RWPE2 (cell line): Measurements from ENCODE around the gene EEF1AKMT3.
A peak's percentile ranks its signal among the peaks of the same experiment; 100 is the strongest.

Experiments used
- ATAC-seq: fragments of 200-7000 bp; cut with Tn5 transposase; 3 replicates; pipeline ENCODE4 v1.9.1; 2021; ENCODE audit warnings: low read depth
- DNase-seq: peaks from one replicate; pipeline ENCODE4 v3.0.0-alpha.2; 2020; ENCODE audit warnings: low spot score
- H3K27ac ChIP-seq: fragments of 450-650 bp; 2 replicates; pipeline ENCODE4 v1.5.1; 2017; ENCODE audit warnings: mild to moderate bottlenecking; ENCODE audit not compliant: poor library complexity, severe bottlenecking
- H3K27me3 ChIP-seq: fragments of 250-450 bp; sonication (Bioruptor Pico); 2 replicates; pipeline ENCODE4 v1.5.1; 2021; ENCODE audit warnings: mild to moderate bottlenecking, moderate library complexity; ENCODE audit not compliant: insufficient read depth, poor library complexity, severe bottlenecking
- H3K36me3 ChIP-seq: fragments of 250-450 bp; sonication (Bioruptor Pico); 2 replicates; pipeline ENCODE4 v1.5.1; 2020; ENCODE audit warnings: low read depth, mild to moderate bottlenecking, moderate library complexity
- H3K4me1 ChIP-seq: fragments of 250-450 bp; sonication (Bioruptor Pico); 2 replicates; pipeline ENCODE4 v1.5.1; 2021; ENCODE audit warnings: mild to moderate bottlenecking, moderate library complexity; ENCODE audit not compliant: insufficient read depth, poor library complexity, severe bottlenecking
- H3K4me3 ChIP-seq: fragments of 250-450 bp; sonication (Bioruptor Pico); 2 replicates; pipeline ENCODE4 v1.5.1; 2021; ENCODE audit warnings: mild to moderate bottlenecking, moderate library complexity; ENCODE audit not compliant: severe bottlenecking
- H3K9me3 ChIP-seq: fragments of 250-450 bp; sonication (Bioruptor Pico); 2 replicates; pipeline ENCODE4 v1.5.1; 2021; ENCODE audit warnings: mild to moderate bottlenecking, moderate library complexity; ENCODE audit not compliant: severe bottlenecking
- TF ChIP-seq, protein P1 (sequence below): fragments of 450-650 bp; IDR thresholded peaks from one replicate; pipeline ENCODE4 v1.5.1; 2017; ENCODE audit warnings: mild to moderate bottlenecking, moderate library complexity; ENCODE audit not compliant: poor library complexity, severe bottlenecking

The EEF1AKMT3 gene

GRCh38 chr12:57745485-57745881, 26.9 kb upstream of the EEF1AKMT3 start:
- Histone ChIP-seq H3K27me3 (peaks cover under 1% of the 10 kb centered on the region), H3K4me1 (peaks cover 9% of the 10 kb centered on the region), H3K9me3 (no peaks in the 10 kb centered on the region), H3K4me3 (peak overlapping the region; percentile 74), H3K36me3 (peaks cover 43% of the 10 kb centered on the region), H3K27ac (peak overlapping the region; percentile 80)
- ATAC-seq (peak; percentile 8; the same call in 1 of the 3 replicates), DNase-seq (no peak)
- TF ChIP-seq, protein P1, sequence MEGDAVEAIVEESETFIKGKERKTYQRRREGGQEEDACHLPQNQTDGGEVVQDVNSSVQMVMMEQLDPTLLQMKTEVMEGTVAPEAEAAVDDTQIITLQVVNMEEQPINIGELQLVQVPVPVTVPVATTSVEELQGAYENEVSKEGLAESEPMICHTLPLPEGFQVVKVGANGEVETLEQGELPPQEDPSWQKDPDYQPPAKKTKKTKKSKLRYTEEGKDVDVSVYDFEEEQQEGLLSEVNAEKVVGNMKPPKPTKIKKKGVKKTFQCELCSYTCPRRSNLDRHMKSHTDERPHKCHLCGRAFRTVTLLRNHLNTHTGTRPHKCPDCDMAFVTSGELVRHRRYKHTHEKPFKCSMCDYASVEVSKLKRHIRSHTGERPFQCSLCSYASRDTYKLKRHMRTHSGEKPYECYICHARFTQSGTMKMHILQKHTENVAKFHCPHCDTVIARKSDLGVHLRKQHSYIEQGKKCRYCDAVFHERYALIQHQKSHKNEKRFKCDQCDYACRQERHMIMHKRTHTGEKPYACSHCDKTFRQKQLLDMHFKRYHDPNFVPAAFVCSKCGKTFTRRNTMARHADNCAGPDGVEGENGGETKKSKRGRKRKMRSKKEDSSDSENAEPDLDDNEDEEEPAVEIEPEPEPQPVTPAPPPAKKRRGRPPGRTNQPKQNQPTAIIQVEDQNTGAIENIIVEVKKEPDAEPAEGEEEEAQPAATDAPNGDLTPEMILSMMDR = no peak

DNA sequence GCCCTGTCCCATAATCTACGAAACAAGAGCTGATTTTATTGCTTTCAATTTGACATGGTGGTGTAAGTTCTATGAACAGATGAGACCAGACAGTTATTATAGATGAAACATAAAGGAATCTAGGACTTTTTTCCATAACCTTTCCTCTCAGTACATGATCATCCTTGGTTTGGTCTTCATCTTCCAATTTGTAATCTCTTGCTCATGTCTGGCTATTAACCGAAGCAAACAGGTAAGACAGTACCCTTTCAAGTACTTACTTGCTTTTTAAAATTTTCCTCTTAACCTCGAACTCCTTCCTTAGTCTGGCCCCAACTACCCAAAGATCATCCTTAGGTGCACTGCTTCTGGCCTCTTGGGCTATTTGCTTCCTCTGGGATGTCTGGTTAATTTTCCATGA, 26.4 kb upstream of the EEF1AKMT3 start:
- Histone ChIP-seq H3K27ac (peak overlapping the region; percentile 80), H3K36me3 (peaks cover 49% of the 10 kb centered on the region), H3K4me3 (peak overlapping the region; percentile 74), H3K27me3 (no peaks in the 10 kb centered on the region), H3K4me1 (peaks cover 9% of the 10 kb centered on the region), H3K9me3 (no peaks in the 10 kb centered on the region)
- TF ChIP-seq, protein P1 = no peak
- ATAC-seq (no peak), DNase-seq (no peak)

DNA sequence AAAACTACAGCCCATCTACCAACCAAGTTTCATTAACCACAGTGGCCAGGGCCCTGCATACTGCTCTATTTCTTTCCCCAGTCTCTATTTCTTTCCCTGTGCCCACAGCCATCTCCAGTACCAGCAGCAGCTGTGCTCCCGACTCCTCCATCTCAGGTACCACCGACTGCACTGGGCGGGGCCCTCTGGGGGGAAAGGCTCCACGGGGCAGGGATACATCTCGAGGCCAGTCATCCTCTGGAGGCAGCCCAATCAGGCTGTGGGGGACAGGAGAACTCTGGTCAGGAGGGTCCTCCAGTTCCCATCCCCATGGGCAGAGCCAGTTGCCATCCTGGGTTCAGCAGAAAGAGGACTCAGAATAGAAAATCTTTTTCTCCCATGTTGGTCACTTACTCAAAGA, 23.4 kb upstream of the EEF1AKMT3 start:
- H3K4me3 ChIP-seq = no peak overlapping the region
- no peak overlapping the region for H3K27ac ChIP-seq

DNA sequence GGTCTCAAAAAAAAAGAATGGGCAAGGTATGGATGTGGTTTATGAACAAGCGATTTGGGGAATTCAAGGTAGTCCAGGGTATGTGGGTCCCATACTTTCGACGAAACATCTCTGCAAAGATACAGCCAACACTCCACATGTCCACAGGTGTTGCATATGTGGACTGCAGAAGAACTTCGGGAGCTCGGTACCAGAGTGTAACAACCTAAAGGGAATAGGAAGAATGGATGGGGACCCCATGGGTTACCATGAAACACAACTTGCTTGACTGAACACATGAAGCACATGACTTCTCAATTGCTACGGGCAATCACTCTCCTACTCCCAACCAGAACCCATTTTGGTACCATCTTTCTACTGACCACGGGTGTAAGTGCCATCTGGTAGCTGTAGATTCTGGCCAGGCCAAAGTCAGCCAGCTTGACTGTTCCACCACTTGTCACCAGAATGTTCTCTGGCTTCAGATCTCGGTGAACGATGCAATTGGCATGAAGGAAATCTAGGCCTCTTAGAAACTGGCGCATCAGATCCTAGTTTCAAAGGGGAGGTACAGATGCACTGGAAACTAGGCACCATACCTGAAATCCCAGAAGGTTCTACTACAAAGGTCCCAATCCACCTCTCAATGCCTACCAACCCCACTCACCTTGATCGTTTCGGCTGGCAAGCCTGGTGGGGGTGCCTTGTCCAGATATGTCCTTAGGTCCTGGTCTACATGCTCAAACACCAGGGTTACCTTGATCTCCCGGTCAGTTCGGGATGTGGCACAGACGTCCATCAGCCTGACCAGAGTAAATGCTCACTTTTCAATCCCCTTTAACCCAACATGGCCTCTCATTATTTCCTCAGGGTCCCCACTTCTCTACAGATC, 21.6 kb upstream of the EEF1AKMT3 start:
- Histone ChIP-seq H3K27ac (peak overlapping the region; percentile 53), H3K9me3 (no peaks in the 10 kb centered on the region), H3K36me3 (peaks cover 53% of the 10 kb centered on the region), H3K4me1 (peaks cover 10% of the 10 kb centered on the region), H3K4me3 (peak overlapping the region; percentile 82), H3K27me3 (no peaks in the 10 kb centered on the region)
- TF ChIP-seq, protein P1 = no peak
- no peak for ATAC-seq
- DNase-seq = no peak

More for the DNA sequence above, 23.4 kb upstream of the EEF1AKMT3 start:
- no peak for ATAC-seq
- H3K27me3 ChIP-seq = no peaks in the 10 kb centered on the region
- H3K36me3 ChIP-seq = peaks cover 53% of the 10 kb centered on the region
- no peak for DNase-seq
- peaks cover 9% of the 10 kb centered on the region for H3K4me1 ChIP-seq
- TF ChIP-seq, protein P1 = no peak
- no peaks in the 10 kb centered on the region for H3K9me3 ChIP-seq

GRCh38 chr12:57751432-57751787, 21.0 kb upstream of the EEF1AKMT3 start:
- no peak for DNase-seq
- peaks cover 8% of the 10 kb centered on the region for H3K4me1 ChIP-seq

More at GRCh38 chr12:57751432-57751787, 21.0 kb upstream of the EEF1AKMT3 start:
- H3K9me3 ChIP-seq = no peaks in the 10 kb centered on the region
- no peak for ATAC-seq
- TF ChIP-seq, protein P1 = no peak
- H3K36me3 ChIP-seq = peaks cover 48% of the 10 kb centered on the region
- peak overlapping the region; percentile 53 for H3K27ac ChIP-seq
- H3K4me3 ChIP-seq = peak overlapping the region; percentile 82
- no peaks in the 10 kb centered on the region for H3K27me3 ChIP-seq
